GM18526 (cell line): ENCODE results near the gene NAT9.

ENCODE experiments used
- POLR2A ChIP-seq: IDR thresholded peaks from 3 replicates; pipeline ENCODE4 v1.6.1; 2011; ENCODE audit not compliant: insufficient read length; ENCODE audit errors: extremely low read depth

NAT9 gene

DNA sequence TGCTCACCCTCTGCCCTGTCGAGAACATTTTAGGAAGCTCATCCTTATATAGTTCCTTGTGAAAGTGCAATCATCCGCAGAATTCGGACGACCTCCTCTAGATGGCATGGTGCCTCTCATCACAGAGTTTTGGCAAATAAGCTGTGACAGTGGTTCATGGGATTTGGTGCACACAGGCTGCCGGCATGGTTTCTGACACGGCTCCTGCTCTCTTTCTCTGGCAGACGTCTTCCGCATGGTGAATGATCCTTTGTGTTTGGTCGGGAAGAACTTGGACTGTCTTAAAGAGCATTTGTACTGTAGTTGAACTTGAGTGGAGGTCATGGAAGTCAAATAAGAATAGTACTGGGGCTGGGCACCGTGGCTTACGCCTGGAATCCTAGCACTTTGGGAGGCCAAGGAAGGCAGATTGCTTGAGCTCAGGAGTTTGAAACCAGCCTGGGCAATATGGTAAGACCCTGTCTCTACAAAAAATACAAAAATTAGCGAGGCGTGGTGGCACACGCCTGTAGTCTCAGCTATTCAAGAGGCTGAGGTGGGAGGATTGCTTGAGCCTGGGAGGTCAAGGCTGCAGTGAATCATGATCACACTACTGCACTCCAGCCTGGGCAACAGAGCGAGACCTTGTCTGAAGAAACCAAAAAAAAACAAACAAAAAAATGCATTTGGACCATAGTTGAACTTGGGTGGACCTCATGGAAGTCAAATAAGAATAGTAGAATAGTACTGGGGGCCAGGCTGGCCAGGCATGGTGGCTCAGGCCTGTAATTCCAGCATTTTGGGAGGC lies 34.7 kb upstream of the NAT9 start:
- TF ChIP-seq POLR2A, result no peak

DNA sequence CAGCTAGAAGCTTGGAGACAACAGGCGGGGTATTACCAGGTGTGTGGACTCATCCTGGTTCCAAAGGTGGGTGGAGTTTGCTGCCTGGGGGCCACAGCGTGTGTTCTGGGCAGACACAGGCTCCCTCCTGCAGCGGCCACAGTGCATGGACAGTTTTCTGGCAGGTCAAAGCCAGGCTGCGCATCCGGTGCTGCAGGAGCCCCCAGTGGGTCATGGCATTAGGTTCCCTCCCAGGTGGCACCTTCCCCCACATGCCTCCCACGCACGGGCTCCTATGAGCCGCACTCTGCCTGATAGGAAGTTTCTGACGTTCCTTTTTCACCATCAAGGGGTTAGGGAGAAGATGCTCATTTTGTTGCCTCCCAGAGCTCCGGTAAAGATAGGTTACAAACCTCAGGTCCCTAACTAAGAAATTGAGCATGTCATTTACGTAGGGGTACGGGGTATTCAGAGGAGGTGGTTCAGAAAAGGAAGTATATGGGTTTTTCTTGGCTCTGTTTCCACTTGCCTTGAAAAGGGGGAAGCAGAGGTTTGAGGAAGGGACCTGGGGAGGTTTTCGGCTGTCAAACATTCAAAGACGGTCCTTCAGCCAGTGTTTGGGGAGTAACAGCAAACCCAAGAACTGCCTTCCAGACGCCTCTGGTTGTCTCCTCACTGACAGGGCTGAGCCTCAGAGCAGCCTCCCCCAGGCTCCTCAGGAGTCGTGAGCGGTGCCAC lies 32.7 kb upstream of the NAT9 start:
- no peak for TF ChIP-seq POLR2A

DNA sequence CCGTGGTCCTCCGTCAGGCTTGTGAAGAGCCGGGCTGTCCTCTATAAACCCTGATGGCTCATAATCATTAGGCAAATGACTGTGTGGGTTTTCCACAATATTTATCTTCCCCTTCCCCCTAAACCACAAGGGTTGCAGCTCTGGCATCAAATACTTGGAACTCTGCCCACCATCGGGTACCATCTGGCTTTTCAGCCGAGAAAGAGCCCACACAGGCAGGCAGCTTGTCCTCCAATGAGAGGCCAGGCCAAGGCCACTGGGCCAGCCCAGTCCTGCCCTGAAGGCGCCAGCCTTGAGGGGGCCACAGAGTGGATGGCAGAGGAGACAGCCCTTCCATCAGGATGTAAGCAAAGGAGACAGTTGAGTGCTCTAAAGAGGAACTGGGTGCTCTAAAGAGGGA lies 31.8 kb upstream of the NAT9 start:
- no peak for TF ChIP-seq POLR2A

DNA sequence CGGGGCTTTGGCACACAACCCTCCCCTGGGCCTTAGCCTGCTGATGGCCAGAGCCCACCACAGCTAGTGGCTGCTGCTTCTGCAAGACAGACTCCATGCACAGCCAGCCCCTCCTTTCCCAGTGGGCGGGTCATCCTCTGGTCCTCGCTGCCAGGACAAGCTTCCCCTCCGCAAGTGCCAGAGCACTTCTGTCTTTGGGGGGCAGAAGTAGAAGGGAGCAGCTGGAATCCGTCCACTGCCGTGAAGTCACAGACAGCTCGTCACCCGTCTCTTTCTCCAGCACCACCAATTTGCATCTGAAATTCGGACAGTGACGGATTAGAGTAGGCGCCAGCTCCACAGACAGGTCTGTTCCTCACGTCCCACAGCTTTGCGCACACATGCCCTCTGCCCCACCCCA lies 31.3 kb upstream of the NAT9 start:
- TF ChIP-seq POLR2A, result no peak

DNA sequence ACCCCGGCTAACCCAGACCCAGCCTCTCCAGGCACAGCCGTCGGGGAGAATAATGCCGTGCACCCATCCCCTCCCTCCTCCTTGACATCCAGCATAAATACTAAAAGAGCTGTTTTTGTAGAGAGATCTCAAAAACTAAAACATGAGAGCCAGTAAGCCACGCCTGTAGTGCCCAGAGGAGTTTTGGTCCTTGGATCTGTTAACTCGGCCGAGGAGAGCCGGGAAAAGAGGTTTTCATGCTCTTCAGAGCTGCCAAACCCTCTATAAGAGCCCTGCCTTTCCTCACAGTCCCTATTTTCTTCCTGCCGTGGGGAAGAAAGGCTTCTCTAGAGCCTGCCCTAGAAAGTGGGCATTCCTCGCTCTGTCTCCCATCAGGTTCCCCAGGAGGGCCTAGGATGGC lies 30.2 kb upstream of the NAT9 start:
- TF ChIP-seq POLR2A, result no peak

DNA sequence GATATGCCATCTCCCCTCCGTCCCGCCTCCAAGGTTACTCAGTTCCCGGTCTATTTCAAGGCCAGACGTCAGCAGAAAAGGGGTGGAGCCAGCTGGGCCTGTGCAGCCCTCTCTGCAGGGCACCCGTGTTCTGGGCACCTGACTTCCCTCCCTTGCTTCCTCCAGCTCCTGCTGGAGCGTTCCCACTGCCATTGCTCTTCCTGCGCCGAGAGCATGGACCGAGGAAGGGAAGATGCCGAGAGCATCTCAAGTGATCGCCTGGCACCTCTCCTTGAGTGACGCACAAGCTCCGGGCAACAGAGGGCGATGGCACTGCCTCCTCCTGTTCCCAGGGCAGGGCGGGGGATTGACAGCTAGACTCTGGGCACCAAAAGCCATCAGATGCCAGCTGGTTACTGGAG lies 29.4 kb upstream of the NAT9 start:
- no peak for TF ChIP-seq POLR2A

DNA sequence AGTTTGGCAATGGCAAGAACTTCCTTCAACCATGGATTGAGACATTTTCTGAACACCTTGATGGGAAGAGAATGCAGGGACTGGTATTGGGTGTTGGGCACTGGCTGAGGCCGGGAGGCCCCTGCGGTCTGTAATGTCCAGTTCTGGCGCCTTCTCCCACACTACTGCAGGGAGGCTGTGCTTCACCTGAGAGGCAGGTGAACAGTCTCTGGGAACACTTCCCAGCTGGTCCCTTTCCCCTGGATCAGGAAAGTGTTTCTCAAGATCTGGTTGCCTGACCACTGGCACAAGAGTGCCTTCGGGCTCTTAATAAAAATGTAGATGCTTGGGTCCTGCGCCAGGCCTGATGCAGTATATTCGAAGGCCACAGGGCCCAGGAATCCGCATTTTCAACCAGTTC lies 28.5 kb upstream of the NAT9 start:
- no peak for TF ChIP-seq POLR2A

DNA sequence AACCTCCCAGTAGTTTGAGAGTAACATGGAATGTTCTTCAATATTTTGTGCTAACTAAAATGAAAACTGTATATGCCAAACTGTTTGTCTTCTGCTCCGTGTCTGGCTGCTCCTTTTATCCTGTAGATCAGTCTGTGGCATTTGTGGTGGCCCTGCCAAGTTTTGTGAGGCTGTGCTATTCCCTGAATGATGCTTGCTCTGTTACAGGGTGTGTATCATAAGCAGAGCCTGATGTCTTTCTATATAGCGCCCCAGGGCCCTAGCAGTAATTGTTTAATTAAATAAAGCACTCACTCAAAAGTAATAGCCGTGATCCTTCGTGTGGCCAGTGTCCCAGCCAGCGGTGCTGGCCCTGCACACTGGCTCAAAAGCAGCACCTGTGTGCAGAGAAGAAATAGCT lies 27.8 kb upstream of the NAT9 start:
- no peak for TF ChIP-seq POLR2A

DNA sequence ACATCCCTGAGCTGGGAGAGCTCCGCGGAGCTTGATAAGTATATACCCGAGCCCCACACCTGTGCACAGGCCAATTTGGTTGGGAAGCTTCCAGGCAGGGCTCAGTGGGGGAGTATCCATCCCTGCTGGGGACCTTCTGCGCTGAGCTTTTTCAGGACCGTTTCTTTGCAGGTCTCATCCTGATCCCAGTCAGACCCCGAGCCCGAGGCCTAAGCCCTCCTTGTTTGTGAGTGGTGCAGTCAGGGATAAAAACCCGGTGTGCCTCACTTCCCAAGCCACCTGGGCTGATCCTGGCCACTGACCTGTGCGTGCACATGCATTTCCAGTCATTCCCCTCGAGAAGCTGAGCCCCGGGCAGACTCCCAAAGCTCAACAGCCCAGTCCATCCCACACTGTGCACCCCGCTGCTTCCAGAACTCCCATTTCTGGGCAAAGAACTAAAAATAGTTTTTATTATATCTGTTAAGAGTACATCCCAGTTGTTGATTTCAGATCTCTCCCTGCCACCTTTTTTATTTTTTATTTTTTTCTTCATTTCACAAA lies 27.3 kb upstream of the NAT9 start:
- no peak for TF ChIP-seq POLR2A

DNA sequence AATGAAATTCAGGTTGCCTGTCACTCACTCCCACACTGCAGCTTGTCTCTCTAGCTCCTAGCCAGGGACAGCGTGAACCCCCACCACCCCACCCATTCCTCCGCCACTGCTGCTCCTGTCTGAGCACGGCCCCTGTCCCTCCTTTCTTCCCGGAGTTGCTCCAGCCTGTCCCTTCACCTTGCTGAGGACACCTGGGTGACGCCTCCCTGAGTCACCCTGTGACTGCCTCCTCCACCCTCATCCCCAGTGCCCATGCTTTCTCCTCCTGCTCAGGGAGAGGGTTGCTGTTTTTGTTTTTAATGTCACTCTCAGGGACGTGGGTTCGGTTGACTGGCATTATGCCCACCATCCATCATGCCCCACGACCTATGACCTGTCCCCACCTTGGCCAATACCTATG lies 25.8 kb upstream of the NAT9 start:
- TF ChIP-seq POLR2A, result no peak

DNA sequence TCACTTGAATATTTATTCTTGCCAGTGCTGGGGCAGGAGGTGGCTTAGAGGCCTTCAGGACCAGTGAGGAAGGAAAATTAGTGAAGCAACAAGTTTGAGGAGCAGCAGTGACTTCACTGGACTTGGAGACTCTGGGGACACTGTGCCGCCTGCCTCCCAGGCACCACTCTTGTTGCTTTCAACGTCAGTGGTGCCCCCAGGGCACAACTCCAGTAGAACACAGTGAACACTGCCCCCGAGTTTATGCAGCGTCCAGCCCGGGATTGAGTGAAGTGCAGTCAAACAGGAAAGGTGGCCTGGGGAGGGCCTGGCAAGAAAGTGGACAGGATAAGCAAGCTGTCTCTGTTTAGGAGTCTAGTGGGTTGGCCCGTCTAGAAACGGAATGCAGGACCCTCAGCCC lies 24.4 kb upstream of the NAT9 start:
- no peak for TF ChIP-seq POLR2A

DNA sequence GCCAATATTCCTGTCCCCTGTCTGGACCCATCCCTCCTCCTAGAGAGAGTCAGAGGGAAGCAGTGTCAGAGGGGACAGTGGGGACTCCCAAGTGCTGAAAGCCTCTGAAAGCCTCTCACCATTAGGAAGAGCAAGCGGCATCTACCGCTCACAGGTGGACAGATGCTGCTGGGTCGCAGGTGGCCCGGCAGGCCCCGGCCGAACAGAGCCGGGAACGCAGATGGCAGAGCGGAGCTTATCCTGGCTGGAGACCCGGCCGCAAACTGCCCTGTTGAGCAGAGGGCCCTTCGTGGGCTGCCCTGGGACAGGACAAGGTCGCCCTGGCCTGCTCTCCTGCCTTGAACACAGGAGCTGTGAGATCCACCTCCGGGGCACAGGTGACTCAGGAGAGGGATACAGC lies 23.0 kb upstream of the NAT9 start:
- no peak for TF ChIP-seq POLR2A

DNA sequence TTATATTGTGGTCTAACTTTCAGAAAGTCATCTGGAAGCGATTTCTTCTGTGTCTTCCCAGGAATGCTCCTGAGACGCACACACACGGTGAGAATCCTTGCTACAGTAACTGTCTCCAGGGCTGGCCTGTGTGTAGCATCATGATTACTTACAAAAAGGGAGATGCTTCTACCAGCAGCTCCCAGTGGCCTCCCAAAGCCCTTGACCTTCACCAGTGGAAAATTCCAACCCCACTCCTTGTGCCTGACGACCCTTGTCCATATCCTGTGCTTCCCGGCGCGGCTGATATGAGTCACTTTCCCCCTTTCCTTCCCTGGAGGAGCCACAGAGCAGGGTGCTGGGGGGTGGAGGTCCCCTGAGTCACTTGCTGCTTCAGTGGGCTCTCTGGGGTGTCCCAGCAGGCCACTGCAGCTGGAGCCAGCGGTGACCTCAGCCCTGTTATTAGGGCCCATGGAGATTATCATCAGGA lies 22.1 kb upstream of the NAT9 start:
- TF ChIP-seq POLR2A, result no peak

DNA sequence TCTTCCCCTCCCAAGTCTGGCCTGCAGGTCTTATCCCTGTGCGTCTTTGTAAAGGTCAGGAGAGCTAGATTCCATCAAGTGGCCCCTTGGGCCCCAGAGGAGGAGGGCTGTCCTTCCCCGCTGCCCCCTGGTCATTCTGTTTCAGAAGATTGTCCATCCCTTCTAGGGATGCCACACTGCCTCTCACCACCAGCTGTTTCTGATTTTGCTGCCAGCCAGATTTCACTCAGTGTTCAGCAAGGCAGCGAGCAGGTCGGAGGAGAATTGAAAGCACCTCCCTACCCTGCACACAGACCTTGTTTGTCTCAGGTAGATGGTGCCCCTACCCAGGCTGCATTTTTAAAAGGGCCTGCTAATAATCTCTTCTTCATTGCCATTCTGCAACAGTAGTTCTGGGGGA lies 21.7 kb upstream of the NAT9 start:
- TF ChIP-seq POLR2A, result no peak

DNA sequence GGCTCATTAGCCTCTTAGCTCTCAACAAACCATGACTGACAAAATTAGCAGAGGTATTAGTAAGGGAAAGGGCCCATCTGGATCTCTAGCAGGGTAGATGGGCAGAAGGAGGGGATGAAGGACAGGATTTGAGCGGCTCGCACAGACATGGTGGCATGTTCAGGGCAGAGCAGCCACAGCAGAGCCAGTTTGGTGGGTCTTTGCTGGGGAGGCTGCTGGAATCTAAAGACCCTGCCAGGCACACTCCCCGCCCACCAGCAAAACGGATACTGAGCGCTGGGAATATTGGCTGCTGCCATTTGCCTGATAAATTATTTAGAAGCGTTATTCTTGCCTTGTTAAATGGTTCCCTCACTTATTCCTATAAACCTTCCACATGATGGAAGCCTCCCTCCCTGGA lies 20.7 kb upstream of the NAT9 start:
- no peak for TF ChIP-seq POLR2A

DNA sequence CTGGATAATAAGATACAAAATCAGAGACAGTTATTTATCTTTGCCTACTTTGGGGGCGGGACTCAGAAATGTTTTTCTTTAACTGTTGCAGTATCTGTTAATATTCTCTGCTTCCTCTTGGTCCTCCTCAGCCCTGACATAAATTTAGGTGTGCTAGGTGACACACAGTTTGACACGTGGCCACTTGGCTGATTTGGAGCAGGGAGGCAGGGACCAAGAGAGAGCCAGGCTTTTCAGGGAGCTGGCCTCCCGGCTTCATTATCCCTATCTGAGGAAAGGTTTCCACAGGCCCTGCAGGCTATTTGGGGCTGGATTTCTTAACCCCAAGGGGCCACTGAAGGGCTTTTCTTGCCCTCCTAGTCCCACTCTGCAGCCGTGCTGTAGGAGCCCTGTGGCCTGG lies 20.1 kb upstream of the NAT9 start:
- no peak for TF ChIP-seq POLR2A

DNA sequence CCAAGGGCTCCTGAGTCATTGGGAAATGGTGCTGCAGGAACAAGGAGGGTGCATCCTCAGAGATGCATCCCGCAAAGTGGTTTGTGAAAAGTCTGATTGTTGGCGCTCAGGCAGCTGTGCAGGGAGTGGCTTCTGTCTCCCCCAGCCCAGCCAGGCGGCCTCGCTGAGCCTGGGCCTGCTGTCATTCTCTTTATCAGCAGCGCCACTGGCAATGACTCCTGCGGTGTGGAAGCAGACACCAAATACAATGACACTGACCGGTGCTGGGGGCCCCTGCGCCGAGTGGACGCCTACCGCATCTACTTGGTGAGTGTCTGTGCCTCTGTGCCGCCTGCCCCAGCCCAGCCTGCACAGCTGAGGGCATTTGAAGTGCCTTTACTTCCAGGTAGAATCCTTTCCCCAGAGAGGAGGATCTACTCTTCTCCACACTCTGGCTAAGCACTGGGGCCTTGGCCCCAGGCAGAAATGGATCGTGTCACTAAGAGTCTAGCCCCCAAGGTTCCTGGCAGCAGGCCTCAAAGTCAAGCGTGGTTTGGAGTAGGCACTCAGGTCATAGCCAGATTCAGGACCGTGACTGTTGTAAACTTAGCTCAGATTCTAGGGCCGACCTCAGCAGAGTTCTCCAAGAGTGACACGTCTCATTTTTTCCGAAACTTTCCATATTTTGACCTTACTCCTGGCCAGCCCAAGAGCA lies 19.3 kb upstream of the NAT9 start:
- TF ChIP-seq POLR2A, result no peak
